Sciatic nerve (tissue), 2 donors: Measurements from ENCODE around the gene ASPN. TPM values are rescaled to one million over a fixed set of nuclear protein-coding genes. Genes with fewer than 3 reads are reported as not detected.
"Not testable (repeated sequence)": the region's sequence is repeated elsewhere in the genome, so short reads cannot be mapped to it uniquely, and the experiment has no call there.

Source experiments
- ATAC-seq: fragments of 200-7000 bp; cut with Tn5 transposase; one replicate; pipeline ENCODE4 v1.9.1; 2020; ENCODE audit warnings: mild to moderate bottlenecking, moderate library complexity
- DNase-seq: peaks from one replicate; pipeline ENCODE4 v3.0.0-alpha.2; 2020; ENCODE audit warnings: low spot score
- intact Hi-C: fragments of 100-400 bp; cut with DNase I; formaldehyde crosslinking; loops from one replicate; pipeline ENCODE4 v1.14.2; 2022
- microRNA-seq: library from miRNA; unstranded; fragments of <30 nt; microRNA quantifications from one replicate; pipeline ENCODE4 v1.2.0, GENCODE V29; 2020
- total RNA-seq: library from RNA; stranded (reverse); fragmentation: NEBNext Ultra II Directional; extraction: Animal tissue kit (Norgen Biotek cat#: 25700); gene quantifications from one replicate; pipeline ENCODE4 v1.2.1, GENCODE V29; 2021
- donor health status: DM: no; HTN: no; CAD: no.
- donor health status: DM: no; HTN: no; CAD: no.

The ASPN gene
- total RNA-seq, 1 donor from 2014 or later: 14.4 TPM

DNA sequence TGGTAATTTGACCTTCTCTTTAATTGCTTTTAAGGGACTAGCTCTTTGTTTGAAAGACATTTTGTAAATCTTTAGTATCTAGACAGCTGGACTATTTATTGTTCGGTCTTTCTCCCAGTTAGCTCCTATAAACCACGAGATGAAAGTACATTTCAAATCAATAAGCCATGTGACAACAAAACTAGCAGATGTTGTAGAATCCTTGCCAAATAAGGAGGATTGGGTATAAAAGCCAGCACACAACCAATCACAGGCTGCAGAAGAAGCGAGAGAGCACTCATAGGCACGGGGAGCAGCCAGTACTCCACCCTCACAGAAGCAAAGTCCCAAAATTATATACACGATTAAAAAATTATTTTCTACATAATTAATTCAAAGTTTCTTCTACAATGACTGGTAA, 50.0 kb downstream of the ASPN start:
- DNase-seq (no peak), ATAC-seq (peak; percentile 93)
- intact Hi-C loops: no loop called here

DNA sequence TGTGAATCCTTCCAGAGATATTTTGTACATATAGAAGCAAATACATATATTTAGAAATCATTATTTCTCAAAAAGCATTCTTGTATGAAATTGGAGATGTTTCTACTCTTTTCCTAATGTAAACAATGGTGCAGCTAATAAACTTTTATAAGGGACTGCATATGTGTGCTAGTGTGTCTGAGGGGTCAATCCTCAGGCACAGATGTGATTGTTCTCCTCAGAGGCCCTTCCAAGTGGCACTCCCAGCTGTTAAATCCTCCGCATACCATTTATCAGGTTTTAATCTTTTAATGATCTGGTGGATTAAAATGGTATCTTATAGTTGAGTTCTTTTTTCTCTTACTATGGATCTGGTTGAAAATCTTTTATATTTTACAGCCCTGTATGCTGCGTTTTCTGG, 52.5 kb downstream of the ASPN start:
- DNase-seq (no peak), ATAC-seq (no peak)
- intact Hi-C loops: no loop called here

- intact Hi-C loops: no loop called here
Measured at GRCh38 chr9:92426501-92427145, 55.7 kb downstream of the ASPN start.

DNA sequence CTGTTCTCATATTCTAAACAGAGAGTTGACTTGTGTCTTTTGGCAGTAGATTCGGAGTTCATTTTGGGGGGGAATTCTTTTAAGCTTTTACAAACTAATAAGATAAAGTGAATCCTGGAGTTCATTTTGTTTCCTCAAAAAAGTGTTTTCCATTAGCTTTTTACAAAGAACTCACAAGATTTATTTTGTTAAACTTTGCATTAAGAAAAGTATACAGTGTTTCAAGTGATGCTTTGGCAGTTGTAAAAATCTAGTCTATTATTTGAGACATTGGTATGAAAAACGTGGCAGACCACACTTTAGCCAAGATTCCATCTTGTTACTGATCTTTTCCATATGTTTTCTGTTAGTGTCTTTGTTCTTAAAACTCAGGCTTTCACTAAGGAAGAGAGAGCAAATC, 56.8 kb downstream of the ASPN start:
- intact Hi-C loops: no loop called here
- DNase-seq (no peak), ATAC-seq (no peak)

More at GRCh38 chr9:92426501-92427145, 55.7 kb downstream of the ASPN start:
- ATAC-seq (no peak), DNase-seq (no peak)

DNA sequence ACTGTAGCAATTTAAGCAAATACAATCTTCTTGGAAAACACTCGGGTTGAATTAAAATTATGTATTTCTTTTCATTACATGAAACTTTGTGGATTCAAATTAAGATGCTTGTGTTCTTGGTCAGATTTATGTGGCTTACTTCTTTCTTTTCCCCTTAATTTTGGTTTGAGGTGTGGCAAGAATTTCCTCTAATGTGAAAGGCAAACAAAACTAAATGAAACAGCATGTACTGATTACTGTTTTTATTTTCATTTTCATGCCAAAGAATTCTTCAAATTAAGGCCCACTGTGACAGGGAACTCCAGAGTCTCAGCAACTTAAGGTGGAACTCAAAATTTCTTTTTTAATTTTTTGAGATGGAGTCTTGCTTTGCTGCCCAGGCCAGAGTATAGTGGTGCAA, 58.0 kb downstream of the ASPN start, which contains the start of gene OMD:
Gene OMD (minus strand): TSS at position 132 of the 400 bp plus-strand sequence. CDS start 6,913 bp downstream, outside the sequence.
- DNase-seq (no peak), ATAC-seq (peak; percentile 77)
- intact Hi-C loops: no loop called here

DNA sequence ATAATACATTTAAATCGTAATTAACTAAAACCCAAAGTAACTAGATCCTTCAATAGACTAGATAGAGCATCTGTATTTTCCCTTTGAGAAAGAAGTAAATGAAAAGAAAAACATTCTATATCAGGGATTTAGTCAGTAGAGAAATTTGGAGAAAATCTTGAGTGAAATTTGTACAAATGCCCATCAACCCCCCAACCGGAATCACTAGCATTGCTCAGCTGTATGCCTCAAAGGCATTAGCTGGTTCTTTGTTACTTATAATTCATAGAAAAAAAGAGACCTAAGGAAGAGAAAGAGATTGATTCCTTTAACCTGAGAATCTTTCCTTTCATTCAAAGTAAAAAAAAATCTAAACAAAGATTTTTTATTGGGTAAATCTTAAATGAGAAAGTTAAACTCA, 58.7 kb downstream of the ASPN start:
- no peak for DNase-seq
- intact Hi-C loops: no loop called here
- no peak for ATAC-seq

DNA sequence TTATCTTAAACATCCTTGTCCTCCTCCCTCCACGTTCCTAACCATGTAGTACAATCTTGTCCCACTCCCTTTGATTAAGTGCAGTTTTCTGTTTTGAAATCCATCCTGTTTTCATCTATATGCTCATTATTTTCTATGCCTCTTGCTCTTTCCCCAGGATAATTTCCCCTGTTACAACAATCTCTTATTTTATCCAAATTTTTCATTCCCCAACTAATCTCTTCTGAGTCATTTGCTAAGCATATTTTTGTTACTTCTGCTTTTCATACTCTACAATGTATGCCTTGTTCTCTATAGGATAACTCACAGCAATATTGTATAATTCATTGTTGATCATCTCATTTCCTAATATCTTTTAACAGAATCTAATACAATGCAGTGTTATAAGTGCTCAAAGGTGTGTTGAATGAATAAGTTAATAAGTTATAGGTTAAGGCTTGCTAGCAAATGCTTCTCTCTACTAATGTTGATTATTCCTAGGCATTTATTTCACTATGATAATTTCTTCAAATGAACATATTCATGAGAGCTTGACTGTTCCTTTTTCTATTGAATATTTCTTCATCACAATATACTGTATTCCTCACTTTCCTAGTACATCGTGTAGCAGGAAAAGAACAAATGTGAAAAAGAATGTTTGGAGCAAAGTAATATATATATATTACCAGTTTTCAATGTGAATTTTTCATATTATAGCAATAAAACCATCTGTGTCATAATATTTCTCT, 59.5 kb downstream of the ASPN start:
- DNase-seq (no peak), ATAC-seq (no peak)
- intact Hi-C loops: no loop called here

- ATAC-seq: no peak
- DNase-seq: no peak
- intact Hi-C loops: no loop called here
Measured at GRCh38 chr9:92414566-92414965, 67.7 kb downstream of the ASPN start.

DNA sequence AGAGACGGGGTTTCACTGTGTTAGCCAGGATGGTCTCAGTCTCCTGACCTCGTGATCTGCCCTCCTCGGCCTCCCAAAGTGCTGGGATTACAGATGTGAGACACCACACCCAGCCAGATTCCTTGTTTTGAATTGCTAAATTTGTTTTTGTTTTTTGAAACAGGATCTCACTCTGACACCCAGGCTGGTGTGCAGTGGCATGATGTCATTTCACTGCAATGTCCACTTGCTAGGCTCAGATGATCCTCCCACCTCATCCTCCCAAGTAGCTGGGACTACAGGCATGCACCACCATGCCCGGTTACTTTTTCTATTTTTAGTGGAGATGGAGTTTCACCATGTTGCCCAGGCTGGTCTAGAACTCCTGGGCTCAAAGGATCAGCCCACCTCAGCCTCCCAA, 71.1 kb downstream of the ASPN start:
- DNase-seq, intact Hi-C loops: not testable (repeated sequence)
- ATAC-seq: peak; percentile 25

GRCh38 chr9:92408747-92409478, 73.4 kb downstream of the ASPN start:
- ATAC-seq (no peak), DNase-seq (no peak)
- intact Hi-C loops: no loop called here

DNA sequence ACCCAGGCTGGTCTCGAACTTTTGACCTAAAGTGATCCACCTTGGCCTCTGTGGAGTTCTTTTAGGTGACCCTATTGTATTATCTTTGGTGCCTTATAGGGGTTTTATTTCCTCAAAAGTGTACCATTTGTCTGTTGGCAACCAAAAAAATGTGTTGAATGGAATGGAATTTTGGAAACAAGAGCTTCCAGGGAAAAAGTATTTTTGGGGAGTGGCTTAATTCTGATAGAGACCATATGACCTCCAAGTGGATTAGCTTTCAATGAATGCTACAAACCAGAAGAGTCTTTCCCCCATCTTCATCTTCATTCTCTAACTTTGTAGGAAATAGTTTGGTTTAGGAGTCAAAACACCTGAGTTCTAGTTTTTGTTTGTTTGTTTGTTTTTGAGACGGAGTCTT, 74.5 kb downstream of the ASPN start:
- intact Hi-C loops: no loop called here
- DNase-seq (no peak), ATAC-seq (no peak)

DNA sequence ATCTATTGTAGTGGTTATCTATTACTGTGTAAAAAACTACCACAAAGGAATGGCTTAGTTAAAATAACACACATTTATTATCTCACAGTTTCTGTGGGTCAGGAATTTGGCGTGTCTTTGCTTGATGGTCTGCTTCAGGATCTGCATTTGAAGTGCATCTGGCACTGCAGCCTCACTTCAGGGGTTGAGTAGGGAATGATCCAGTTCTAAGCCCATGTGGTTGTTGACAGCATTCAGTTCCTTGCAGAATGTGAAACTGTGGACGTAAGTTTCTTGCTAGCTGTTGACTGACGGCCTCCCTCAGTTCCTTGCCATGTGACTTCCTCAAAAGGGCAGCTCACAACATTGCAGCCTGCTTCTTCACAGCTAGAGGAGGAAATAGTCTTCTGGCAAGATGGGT, 75.8 kb downstream of the ASPN start:
- DNase-seq (no peak), ATAC-seq (peak; percentile 88)
- intact Hi-C loops: no loop called here

Small RNA genes lying within 50 kb of the gene (microRNA-seq; reads per million reads assigned to microRNA genes)
- gene MIR4670: not detected

Other genes with a start within 250 kb of the ASPN start
- gene IARS1, start 188.8 kb downstream of the ASPN start, total RNA-seq: 69.5 TPM
- gene NOL8, start 157.2 kb downstream of the ASPN start, total RNA-seq: 53.0 TPM
- 9.1 TPM for gene CENPP, start 156.6 kb downstream of the ASPN start, total RNA-seq
- 71.7 TPM for gene OGN, start 77.9 kb downstream of the ASPN start, total RNA-seq
- 35.7 TPM for gene OMD, start 58.0 kb downstream of the ASPN start, total RNA-seq
- 62.0 TPM for gene ECM2, start 53.5 kb upstream of the ASPN start, total RNA-seq
- gene IPPK, start 187.6 kb upstream of the ASPN start, total RNA-seq: 10.7 TPM